ENCODE measurements around the gene EML2.

EML2 gene

DNA sequence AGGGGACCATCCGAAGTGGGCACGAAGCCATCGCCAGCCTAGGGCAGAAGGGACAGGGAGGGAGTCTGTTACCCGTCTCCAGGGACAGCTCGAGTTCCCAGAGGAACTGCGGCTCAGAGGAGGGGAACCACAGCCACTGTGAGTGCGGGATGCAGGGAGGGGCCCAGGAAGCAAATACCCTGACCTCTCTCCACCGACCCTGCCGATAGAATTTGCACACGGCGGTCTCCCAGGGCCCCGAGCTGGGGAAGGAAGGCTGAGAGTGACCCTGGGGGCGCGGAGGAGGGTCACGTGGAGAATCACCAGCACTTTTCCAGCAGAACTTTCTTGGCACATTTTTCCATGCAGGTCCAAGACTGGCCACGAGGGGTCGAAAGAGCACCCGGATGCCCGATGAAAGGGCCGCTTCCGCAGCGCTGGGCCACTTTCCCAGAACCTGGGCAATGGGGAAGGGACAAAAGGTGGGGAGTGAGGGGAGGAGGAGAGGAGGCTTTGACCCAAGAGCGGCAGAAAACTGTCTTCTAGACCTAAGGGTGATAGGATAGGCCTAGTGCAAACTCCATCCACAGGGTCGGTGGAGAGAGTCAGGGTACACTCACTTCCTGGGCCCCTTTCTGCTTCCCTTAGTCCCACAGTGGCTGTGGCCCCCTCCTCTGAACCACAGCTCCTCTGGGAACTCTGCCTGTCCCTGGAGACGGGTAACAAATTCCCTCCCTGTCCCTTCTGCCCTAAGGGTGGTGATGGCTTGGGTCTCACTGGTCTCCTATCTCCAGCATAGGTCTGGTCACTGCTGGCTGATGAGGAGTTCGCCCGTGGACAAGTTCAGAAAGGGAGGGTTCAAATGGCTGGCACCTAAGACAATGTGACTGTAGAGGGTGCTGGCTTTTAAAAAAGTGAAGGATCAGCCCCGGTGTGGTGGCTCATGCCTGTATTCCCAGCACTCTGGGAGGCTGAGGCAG lies 31.8 kb downstream of the EML2 start:
- H3K9me3 ChIP-seq = no peaks in the 10 kb centered on the region
- H3K36me3 ChIP-seq = peaks cover 33% of the 10 kb centered on the region
- no peak overlapping the region for H3K4me3 ChIP-seq (ENCODE audit: low read depth in 1 of 2, low read length in 1 of 2)
- H3K27me3 ChIP-seq = peaks cover 34% of the 10 kb centered on the region
- H3K27ac ChIP-seq = no peak overlapping the region
- TF ChIP-seq, protein P1, sequence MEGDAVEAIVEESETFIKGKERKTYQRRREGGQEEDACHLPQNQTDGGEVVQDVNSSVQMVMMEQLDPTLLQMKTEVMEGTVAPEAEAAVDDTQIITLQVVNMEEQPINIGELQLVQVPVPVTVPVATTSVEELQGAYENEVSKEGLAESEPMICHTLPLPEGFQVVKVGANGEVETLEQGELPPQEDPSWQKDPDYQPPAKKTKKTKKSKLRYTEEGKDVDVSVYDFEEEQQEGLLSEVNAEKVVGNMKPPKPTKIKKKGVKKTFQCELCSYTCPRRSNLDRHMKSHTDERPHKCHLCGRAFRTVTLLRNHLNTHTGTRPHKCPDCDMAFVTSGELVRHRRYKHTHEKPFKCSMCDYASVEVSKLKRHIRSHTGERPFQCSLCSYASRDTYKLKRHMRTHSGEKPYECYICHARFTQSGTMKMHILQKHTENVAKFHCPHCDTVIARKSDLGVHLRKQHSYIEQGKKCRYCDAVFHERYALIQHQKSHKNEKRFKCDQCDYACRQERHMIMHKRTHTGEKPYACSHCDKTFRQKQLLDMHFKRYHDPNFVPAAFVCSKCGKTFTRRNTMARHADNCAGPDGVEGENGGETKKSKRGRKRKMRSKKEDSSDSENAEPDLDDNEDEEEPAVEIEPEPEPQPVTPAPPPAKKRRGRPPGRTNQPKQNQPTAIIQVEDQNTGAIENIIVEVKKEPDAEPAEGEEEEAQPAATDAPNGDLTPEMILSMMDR (IDR thresholded peaks at IDR 0.05) = peak; percentile 83
- H3K4me1 ChIP-seq (ENCODE audit: control insufficient read depth in 1 of 2, insufficient read depth in 1 of 2, low read depth in 1 of 2, low read length in 1 of 2) = peaks cover 6 to 11% of the 10 kb centered on the region in 2 experiments

DNA sequence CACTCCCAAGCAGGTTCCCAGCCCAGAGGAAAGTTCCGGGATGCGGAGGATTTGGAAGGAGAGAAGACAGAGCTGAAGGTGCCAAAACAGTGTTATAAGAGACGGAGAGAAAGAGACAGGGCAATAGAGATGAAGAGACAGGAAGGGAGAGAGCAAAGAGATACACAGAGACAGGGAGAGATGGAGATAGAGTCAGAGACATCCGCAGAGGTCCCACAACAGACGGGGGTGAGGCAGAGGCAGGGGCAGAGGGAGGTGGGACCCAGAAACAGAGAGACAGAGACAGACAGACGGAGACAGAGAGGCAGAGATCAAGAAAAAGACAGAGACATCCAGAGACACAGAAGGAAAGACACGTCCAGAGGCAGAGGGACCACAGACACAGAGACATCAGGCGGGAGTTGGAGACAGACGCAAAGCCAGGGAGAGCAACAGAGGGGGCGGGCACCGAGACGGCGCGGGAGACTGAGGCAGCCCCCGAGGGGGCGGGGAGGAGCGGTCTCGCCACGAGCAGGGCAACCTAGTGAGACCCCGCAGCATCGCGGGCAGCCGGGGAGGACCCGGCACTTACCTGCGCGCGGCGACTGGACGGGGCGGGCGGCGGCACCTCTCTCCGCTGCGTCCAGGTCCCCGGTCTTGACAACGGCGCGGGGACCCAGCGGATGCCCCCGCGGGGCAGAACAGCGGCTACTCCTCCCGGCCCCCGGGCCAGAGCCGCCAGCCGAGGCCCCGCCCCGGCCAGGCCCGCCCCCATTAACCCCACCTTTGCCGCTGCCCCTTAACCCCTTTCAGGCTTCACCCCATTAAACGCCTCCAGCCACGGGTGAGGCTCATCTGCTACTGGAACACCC lies 37.4 kb downstream of the EML2 start, which contains the start of gene GPR4:
Gene GPR4, minus strand, starts transcription at position 689 of the 851 bp plus-strand sequence. CDS start 10,346 bp downstream, outside the sequence.
- H3K4me3 ChIP-seq (ENCODE audit: low read depth in 1 of 2, low read length in 1 of 2) = peak within 1 kb of the TSS in 1 of 2 experiments; percentile 24
- H3K9me3 ChIP-seq = no peaks in the 10 kb centered on the region
- H3K27me3 ChIP-seq = peaks cover 57% of the 10 kb centered on the region
- no peaks in the 10 kb centered on the region for H3K36me3 ChIP-seq
- peaks cover 50 to 54% of the 10 kb centered on the region in 2 experiments for H3K4me1 ChIP-seq (ENCODE audit: control insufficient read depth in 1 of 2, insufficient read depth in 1 of 2, low read depth in 1 of 2, low read length in 1 of 2)
- H3K27ac ChIP-seq = no peak within 1 kb of the TSS
- TF ChIP-seq, protein P1 (IDR thresholded peaks at IDR 0.05) = no peak

DNA sequence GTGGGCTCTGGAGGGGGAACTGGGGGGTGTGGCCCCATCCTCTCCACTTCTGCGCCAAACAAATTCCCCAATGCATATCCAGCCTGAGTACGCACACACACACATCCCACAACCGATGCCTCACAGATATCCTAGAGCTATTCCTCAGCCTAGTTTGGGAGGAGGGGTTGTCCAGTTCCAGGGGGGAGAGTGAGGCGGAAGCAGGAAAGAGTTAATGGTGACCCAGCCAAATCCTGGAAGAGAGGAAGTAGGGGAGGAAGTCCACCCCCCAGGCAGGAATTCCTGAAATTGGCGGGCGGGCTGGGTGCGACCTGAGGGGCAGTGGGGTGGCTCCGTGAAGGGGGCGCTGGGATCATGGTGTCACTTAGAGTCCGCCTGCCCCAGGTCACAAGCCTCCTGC lies 38.1 kb downstream of the EML2 start:
- TF ChIP-seq, protein P1 (IDR thresholded peaks at IDR 0.05) = no peak
- no peaks in the 10 kb centered on the region for H3K36me3 ChIP-seq
- H3K9me3 ChIP-seq = no peaks in the 10 kb centered on the region
- no peak overlapping the region for H3K4me3 ChIP-seq (ENCODE audit: low read depth in 1 of 2, low read length in 1 of 2)
- peaks cover 57% of the 10 kb centered on the region for H3K27me3 ChIP-seq
- no peak overlapping the region for H3K27ac ChIP-seq
- peaks cover 54 to 55% of the 10 kb centered on the region in 2 experiments for H3K4me1 ChIP-seq (ENCODE audit: control insufficient read depth in 1 of 2, insufficient read depth in 1 of 2, low read depth in 1 of 2, low read length in 1 of 2)

DNA sequence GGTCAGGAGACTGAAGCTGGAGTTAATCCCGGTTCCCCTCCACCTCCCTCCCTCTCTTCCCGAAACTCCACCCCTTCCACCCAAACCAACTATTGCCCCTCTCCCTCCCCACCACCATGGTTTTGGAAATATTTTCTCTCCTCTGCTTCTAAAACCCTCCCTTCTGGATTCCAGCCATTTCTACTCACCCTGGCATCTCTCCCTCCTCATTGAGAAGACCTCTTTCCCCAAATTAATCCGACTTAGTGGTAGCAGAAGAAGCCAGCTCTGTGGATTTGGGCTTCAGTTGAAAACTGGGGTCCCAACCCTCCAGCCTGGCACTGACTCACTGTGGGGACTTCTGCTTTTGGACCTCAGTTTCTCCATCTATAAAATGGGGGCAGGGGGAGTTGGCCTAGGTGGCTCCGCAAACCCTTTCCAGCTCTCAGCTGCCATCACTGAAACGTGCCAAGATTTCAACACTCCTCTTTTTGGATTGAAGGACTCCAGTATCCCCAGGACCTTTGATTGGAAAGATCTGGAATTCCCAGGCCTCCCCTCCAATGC lies 38.8 kb downstream of the EML2 start:
- no peaks in the 10 kb centered on the region for H3K9me3 ChIP-seq
- H3K27ac ChIP-seq = peak overlapping the region; percentile 82
- peaks cover 54 to 62% of the 10 kb centered on the region in 2 experiments for H3K4me1 ChIP-seq (ENCODE audit: control insufficient read depth in 1 of 2, insufficient read depth in 1 of 2, low read depth in 1 of 2, low read length in 1 of 2)
- TF ChIP-seq, protein P1 (IDR thresholded peaks at IDR 0.05) = no peak
- H3K36me3 ChIP-seq = no peaks in the 10 kb centered on the region
- H3K4me3 ChIP-seq (ENCODE audit: low read depth in 1 of 2, low read length in 1 of 2) = no peak overlapping the region
- peaks cover 54% of the 10 kb centered on the region for H3K27me3 ChIP-seq

DNA sequence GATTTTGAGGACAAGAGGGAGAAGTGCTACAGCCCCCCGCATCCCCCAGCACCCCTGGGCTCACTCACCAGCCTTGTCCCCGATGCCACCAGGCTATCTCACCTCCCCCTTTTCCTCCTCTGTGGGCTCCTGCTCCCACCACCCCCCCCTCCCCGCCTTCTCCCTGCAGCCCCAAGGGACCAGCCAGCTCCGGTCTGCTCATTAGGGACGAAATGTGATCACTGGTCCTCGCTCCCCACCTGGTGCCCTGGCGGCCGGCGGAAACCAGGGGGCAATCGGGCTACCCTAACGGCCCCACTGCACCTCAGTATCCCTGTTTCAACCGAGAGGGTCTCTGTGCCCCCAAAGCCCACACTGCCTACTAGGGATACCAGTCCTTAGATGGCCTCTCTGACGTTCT lies 39.9 kb downstream of the EML2 start:
- H3K36me3 ChIP-seq = no peaks in the 10 kb centered on the region
- H3K27me3 ChIP-seq = peaks cover 42% of the 10 kb centered on the region
- TF ChIP-seq, protein P1 (IDR thresholded peaks at IDR 0.05) = no peak
- H3K4me3 ChIP-seq (ENCODE audit: low read depth in 1 of 2, low read length in 1 of 2) = peak overlapping the region in 1 of 2 experiments; percentile 50
- peak overlapping the region; percentile 82 for H3K27ac ChIP-seq
- H3K4me1 ChIP-seq (ENCODE audit: control insufficient read depth in 1 of 2, insufficient read depth in 1 of 2, low read depth in 1 of 2, low read length in 1 of 2) = peaks cover 54 to 63% of the 10 kb centered on the region in 2 experiments
- no peaks in the 10 kb centered on the region for H3K9me3 ChIP-seq
